Measurements from ENCODE around the gene DGCR8. TPM values are rescaled to one million over a fixed set of nuclear protein-coding genes. Genes with fewer than 3 reads are reported as not detected.

The DGCR8 gene
- total RNA-seq, 1 donor from 2014 or later: 29.1 TPM

- no peaks in the 10 kb centered on the region for H3K27me3 Mint-ChIP-seq (ENCODE audit: insufficient read depth, low read depth)
- H3K36me3 ChIP-seq: no peaks in the 10 kb centered on the region
- H3K36me3 Mint-ChIP-seq: peaks cover 26% of the 10 kb centered on the region
- no peak overlapping the region for H3K4me3 ChIP-seq
- no peak overlapping the region for H2AFZ ChIP-seq (replicated peaks)
- DNase-seq (ENCODE audit: low spot score): no peak
- no peaks in the 10 kb centered on the region for H3K9me3 ChIP-seq (ENCODE audit: low read depth)
- H3K9me3 Mint-ChIP-seq: no peaks in the 10 kb centered on the region
- H3K9ac ChIP-seq: peak overlapping the region; percentile 34
- peak overlapping the region; percentile 55 for H3K27ac Mint-ChIP-seq
- TF ChIP-seq EZH2 (IDR thresholded peaks at IDR 0.05): no peak
- H3K4me1 ChIP-seq: peaks cover 31% of the 10 kb centered on the region
- peaks cover 81% of the 10 kb centered on the region for H3K79me2 ChIP-seq (ENCODE audit: low read depth)
- H3K27ac ChIP-seq: peak overlapping the region; percentile 72
- peaks cover 56% of the 10 kb centered on the region for H3F3A ChIP-seq (ENCODE audit: low read depth)
- peaks cover 74% of the 10 kb centered on the region for H4K20me1 ChIP-seq (ENCODE audit: low read depth)
- H3K4me3 Mint-ChIP-seq: peak overlapping the region; percentile 58
- peak overlapping the region; percentile 95 for H3K4me2 ChIP-seq
- H3K4me1 Mint-ChIP-seq: peaks cover 48% of the 10 kb centered on the region
- no peaks in the 10 kb centered on the region for H3K27me3 ChIP-seq
Measured at GRCh38 chr22:20083157-20083890, 3.3 kb downstream of the DGCR8 start.

DNA sequence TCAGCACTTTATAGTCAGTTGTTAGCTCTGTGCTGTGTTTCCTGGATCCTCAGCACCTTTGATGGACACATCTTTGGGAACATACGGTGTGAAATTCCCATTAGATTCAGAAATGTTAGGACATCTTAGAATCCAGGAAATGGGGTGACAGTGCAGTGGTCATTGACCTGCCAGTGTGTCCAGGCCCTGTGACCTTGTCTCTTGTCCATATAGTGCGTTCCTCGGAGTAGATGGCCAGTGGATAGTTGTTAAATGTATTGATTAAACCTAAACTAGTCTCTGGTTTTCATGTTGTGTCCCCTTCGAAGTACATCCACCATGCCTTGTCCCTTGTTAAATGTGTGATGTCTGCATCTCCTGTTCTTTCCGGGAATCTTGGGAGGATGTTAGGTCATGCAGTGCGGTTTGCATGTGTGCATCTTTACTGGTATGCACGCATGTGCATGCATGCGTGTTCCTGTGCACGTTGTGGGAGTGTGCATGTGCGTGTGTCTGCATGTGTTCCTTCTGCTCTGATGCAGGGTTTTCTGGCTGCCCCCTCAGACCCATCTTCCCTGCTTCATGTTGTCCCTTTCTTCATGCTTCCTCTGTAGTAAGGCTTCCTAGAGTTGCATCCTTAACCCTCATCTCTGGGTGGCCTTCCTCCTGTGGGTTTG, 4.0 kb downstream of the DGCR8 start:
- no peak for DNase-seq (ENCODE audit: low spot score)
- no peak overlapping the region for H3K4me3 ChIP-seq
- TF ChIP-seq EZH2phosphoT487 (IDR thresholded peaks at IDR 0.05): no peak
- no peak for TF ChIP-seq EZH2 (IDR thresholded peaks at IDR 0.05)
- TF ChIP-seq, protein P1, sequence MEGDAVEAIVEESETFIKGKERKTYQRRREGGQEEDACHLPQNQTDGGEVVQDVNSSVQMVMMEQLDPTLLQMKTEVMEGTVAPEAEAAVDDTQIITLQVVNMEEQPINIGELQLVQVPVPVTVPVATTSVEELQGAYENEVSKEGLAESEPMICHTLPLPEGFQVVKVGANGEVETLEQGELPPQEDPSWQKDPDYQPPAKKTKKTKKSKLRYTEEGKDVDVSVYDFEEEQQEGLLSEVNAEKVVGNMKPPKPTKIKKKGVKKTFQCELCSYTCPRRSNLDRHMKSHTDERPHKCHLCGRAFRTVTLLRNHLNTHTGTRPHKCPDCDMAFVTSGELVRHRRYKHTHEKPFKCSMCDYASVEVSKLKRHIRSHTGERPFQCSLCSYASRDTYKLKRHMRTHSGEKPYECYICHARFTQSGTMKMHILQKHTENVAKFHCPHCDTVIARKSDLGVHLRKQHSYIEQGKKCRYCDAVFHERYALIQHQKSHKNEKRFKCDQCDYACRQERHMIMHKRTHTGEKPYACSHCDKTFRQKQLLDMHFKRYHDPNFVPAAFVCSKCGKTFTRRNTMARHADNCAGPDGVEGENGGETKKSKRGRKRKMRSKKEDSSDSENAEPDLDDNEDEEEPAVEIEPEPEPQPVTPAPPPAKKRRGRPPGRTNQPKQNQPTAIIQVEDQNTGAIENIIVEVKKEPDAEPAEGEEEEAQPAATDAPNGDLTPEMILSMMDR (IDR thresholded peaks at IDR 0.05): no peak
- H3K4me1 ChIP-seq: peaks cover 31% of the 10 kb centered on the region
- no peaks in the 10 kb centered on the region for H3K27me3 ChIP-seq
- H3K27ac ChIP-seq: peak overlapping the region; percentile 52
- H3K4me1 Mint-ChIP-seq: peaks cover 48% of the 10 kb centered on the region
- H3K9me3 Mint-ChIP-seq: no peaks in the 10 kb centered on the region
- H3K79me2 ChIP-seq (ENCODE audit: low read depth): peaks cover 88% of the 10 kb centered on the region
- peaks cover 51% of the 10 kb centered on the region for H3F3A ChIP-seq (ENCODE audit: low read depth)
- peak overlapping the region; percentile 55 for H3K27ac Mint-ChIP-seq
- H4K20me1 ChIP-seq (ENCODE audit: low read depth): peaks cover 81% of the 10 kb centered on the region
- no peak overlapping the region for H3K9ac ChIP-seq
- H3K36me3 Mint-ChIP-seq: peaks cover 30% of the 10 kb centered on the region
- peak overlapping the region; percentile 58 for H3K4me3 Mint-ChIP-seq
- H2AFZ ChIP-seq (replicated peaks): no peak overlapping the region
- H3K36me3 ChIP-seq: no peaks in the 10 kb centered on the region
- peak overlapping the region; percentile 95 for H3K4me2 ChIP-seq
- no peaks in the 10 kb centered on the region for H3K9me3 ChIP-seq (ENCODE audit: low read depth)
- H3K27me3 Mint-ChIP-seq (ENCODE audit: insufficient read depth, low read depth): no peaks in the 10 kb centered on the region

DNA sequence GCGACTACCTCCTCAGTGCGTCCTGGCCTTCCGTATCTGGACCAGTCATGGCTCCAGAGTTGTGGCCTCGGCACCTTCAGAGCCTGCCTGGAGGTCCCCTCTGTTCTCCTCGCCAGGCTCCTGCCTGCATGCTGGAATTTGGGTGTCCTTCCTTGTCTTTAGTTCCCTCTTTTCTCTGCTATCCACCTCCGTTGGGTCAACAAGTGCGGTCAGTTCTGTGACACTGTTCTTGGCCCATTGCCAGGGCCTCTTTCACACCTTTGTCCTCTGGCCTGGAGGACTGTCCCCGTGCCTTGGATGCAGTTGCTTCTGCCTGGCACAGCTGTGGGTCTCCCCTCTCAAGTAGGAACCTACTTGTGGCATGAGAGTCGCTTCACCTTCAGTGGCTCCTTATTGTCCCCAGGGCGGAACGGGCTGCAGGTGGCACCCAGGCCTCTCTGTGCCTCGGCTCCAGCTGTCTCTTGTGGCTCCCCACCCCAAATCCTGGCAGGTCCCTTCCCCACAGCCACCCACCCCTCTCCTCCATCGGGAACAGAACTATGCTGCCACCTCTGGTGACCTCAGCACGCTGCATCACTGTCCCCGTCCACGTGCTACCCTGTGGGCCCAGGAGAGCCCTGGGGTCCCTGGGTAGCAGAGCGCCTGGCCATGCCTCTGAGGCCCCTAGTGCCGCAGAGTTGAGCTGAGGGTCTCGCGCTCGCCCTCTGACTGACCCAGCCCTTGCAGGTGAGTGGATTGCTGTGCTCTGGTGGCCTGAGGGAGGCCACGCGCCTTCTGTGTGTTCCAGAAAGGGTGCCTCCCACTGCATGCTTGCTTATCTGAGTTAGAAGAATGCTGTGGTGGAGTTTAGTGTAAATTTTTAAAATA, 4.7 kb downstream of the DGCR8 start:
- no peak overlapping the region for H2AFZ ChIP-seq (replicated peaks)
- H3K36me3 ChIP-seq: no peaks in the 10 kb centered on the region
- H3F3A ChIP-seq (ENCODE audit: low read depth): peaks cover 43% of the 10 kb centered on the region
- no peaks in the 10 kb centered on the region for H3K27me3 ChIP-seq
- H3K79me2 ChIP-seq (ENCODE audit: low read depth): peaks cover 95% of the 10 kb centered on the region
- Mint-ChIP-seq H3K4me3 (no peak overlapping the region), H3K36me3 (peaks cover 37% of the 10 kb centered on the region), H3K27ac (peak overlapping the region; percentile 50), H3K9me3 (no peaks in the 10 kb centered on the region), H3K4me1 (peaks cover 44% of the 10 kb centered on the region), H3K27me3 (ENCODE audit: insufficient read depth, low read depth) (no peaks in the 10 kb centered on the region)
- DNase-seq (ENCODE audit: low spot score): peak; percentile 79
- peak overlapping the region; percentile 28 for H3K4me2 ChIP-seq
- TF ChIP-seq, protein P1 (IDR thresholded peaks at IDR 0.05): peak; percentile 67
- no peak for TF ChIP-seq EZH2 (IDR thresholded peaks at IDR 0.05)
- H3K9ac ChIP-seq: no peak overlapping the region
- H3K27ac ChIP-seq: peak overlapping the region; percentile 52
- H3K4me1 ChIP-seq: peaks cover 27% of the 10 kb centered on the region
- H3K4me3 ChIP-seq: no peak overlapping the region
- H4K20me1 ChIP-seq (ENCODE audit: low read depth): peaks cover 89% of the 10 kb centered on the region
- H3K9me3 ChIP-seq (ENCODE audit: low read depth): no peaks in the 10 kb centered on the region

Measured in neural progenitor cell (in vitro differentiated cells).